Endothelial cell of umbilical vein (primary cell): ENCODE measurements around the gene ZNF362.

ENCODE experiments used
- EZH2 ChIP-seq: IDR thresholded peaks from 2 replicates; pipeline ENCODE4 v1.6.1; 2012; ENCODE audit warnings: borderline replicate concordance, low read depth, mild to moderate bottlenecking, moderate library complexity, low read length, inconsistent platforms; ENCODE audit not compliant: severe bottlenecking
- GATA2 ChIP-seq: IDR thresholded peaks from 2 replicates; pipeline ENCODE4 v1.7.0; 2011; ENCODE audit warnings: low read depth, mild to moderate bottlenecking, moderate library complexity, mixed read lengths, low read length; ENCODE audit not compliant: insufficient read length, insufficient read depth
- JUN ChIP-seq: IDR thresholded peaks from 2 replicates; pipeline ENCODE4 v1.6.1; 2011; ENCODE audit warnings: borderline replicate concordance, low read depth; ENCODE audit not compliant: insufficient read length, insufficient read depth
- MAX ChIP-seq: IDR thresholded peaks from 2 replicates; pipeline ENCODE4 v1.6.1; 2011; ENCODE audit not compliant: insufficient read depth, insufficient read length
- MYC ChIP-seq: IDR thresholded peaks from one replicate; pipeline ENCODE4 v1.6.1; 2011; ENCODE audit warnings: mild to moderate bottlenecking, low read depth, low read length
- POLR2A ChIP-seq: IDR thresholded peaks from 2 replicates; pipeline ENCODE4 v1.6.1; 2012; ENCODE audit warnings: low read depth, mild to moderate bottlenecking, control low read depth, low read length
- POLR2AphosphoS5 ChIP-seq: IDR thresholded peaks from 2 replicates; pipeline ENCODE4 v1.6.1; 2012; ENCODE audit warnings: low read depth, mild to moderate bottlenecking, control low read depth, low read length, moderate library complexity; ENCODE audit not compliant: insufficient read depth
- TF ChIP-seq, protein P1 (sequence below), 2 donors: IDR thresholded peaks; 1 replicate in 1 of 2; 2 replicates in 1 of 2; pipeline ENCODE4 v1.5.1; 2011; ENCODE audit warnings: low read length in 2 of 2, mild to moderate bottlenecking in 2 of 2, moderate library complexity in 2 of 2, control low read depth in 1 of 2, inconsistent platforms in 1 of 2, low read depth in 1 of 2; ENCODE audit not compliant: insufficient read depth in 1 of 2; ENCODE audit errors: extremely low read depth in 1 of 2

DNA sequence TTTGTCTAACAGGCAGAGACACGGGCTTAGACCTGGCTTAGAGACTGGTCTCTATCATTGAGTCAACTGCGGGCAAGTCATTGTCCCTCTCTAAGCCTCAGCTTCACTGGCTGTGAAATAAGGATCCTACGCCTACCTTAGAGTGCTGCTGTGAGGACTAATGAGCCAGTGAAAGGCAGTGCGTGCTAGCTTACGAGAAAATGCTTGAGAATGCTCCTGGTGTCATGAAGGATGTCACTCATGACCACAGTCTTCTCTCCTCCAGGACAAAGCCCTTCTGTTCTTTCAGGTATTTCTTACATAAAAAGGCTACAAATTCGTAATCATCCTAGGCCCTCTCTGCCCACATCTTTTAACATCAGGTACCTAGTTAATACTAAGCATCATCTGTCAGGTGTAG lies 81.1 kb downstream of the ZNF362 start:
- TF ChIP-seq, protein P1, sequence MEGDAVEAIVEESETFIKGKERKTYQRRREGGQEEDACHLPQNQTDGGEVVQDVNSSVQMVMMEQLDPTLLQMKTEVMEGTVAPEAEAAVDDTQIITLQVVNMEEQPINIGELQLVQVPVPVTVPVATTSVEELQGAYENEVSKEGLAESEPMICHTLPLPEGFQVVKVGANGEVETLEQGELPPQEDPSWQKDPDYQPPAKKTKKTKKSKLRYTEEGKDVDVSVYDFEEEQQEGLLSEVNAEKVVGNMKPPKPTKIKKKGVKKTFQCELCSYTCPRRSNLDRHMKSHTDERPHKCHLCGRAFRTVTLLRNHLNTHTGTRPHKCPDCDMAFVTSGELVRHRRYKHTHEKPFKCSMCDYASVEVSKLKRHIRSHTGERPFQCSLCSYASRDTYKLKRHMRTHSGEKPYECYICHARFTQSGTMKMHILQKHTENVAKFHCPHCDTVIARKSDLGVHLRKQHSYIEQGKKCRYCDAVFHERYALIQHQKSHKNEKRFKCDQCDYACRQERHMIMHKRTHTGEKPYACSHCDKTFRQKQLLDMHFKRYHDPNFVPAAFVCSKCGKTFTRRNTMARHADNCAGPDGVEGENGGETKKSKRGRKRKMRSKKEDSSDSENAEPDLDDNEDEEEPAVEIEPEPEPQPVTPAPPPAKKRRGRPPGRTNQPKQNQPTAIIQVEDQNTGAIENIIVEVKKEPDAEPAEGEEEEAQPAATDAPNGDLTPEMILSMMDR (IDR thresholded peaks at IDR 0.05; ENCODE audit: extremely low read depth in 1 of 2, insufficient read depth in 1 of 2, low read depth in 1 of 2, low read length in 2 of 2), result no peak
- no peak for TF ChIP-seq POLR2AphosphoS5
- TF ChIP-seq POLR2A, result no peak
- no peak for TF ChIP-seq EZH2
- TF ChIP-seq JUN, result no peak
- TF ChIP-seq MYC, result no peak
- TF ChIP-seq MAX, result no peak
- TF ChIP-seq GATA2, result no peak
